Measurements from ENCODE around the gene ATAD3C.
"Not testable (repeated sequence)": the region's sequence is repeated elsewhere in the genome, so short reads cannot be mapped to it uniquely, and the experiment has no call there.

Gene ATAD3C

GRCh38 chr1:1508775-1509464 lies 59.4 kb downstream of the ATAD3C start:
- DNase-seq: not testable (repeated sequence)

GRCh38 chr1:1509465-1509850 lies 60.0 kb downstream of the ATAD3C start:
- DNase-seq: not testable (repeated sequence)

- DNase-seq: peak; percentile 11 to 48 (median 18)
Observed at GRCh38 chr1:1510912-1511532, 61.5 kb downstream of the ATAD3C start.

DNA sequence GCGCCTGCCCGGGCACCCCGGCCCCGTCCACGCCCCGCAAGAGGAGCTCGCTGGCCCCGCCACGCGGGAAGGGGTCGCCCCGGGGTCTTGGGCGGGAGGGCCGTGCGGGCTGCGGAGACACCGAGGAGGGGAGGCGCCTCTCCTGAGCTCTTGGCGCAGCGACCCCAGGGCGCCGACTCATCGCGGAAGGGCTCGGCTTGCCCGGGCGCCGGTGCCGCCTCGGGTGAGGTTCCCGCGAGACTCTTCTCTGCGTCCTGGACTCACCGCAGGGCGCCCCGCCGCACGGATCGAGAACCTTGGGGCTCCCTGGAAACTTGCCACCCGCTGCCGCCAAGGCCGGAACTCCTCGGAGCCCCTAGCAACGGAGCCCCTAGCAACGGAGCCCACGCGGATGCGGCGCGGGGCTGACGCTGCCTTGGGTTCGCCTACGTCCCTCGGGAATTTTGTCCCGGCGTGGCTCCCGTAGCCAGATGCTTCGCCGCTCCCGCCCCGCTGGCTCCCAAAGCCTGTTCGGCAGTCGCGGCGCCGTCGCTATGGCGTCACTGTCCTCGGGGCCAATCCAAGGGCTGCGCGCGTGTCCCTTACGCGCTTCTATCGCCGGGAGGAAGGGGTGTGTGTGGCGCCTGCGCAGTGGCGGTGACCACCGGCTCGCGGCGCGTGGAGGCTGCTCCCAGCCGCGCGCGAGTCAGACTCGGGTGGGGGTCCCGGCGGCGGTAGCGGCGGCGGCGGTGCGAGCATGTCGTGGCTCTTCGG lies 62.2 kb downstream of the ATAD3C start, which contains the start of gene ATAD3A:
Gene ATAD3A, plus strand, starts transcription at position 630 of the 753 bp plus-strand sequence. Its CDS starts 107 bp downstream, at position 737.
- peak; percentile 99 to 100 (median 99) for DNase-seq

DNA sequence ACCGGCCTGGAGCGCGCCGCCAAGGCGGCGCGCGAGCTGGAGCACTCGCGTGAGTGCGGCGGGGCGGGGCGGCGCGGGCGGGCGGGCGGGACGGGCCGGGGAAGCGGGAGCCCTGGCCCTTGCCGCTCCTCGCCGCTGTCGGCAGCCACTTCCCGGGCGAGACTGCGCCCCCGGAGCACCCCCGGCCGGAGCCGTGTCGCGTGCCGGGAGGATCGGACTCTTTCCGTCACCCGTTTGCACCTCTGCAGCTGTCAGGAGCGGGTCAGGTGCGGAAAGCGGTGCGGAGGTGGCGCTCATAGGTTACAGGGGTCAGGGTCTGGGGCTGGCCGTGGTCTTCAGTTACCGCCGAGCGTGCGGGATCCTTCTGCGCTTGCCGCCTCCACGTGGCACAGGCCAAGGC lies 62.9 kb downstream of the ATAD3C start:
- DNase-seq: peak; percentile 5 to 39 (median 22)

- DNase-seq: not testable (repeated sequence)
Observed at GRCh38 chr1:1513675-1514074, 64.2 kb downstream of the ATAD3C start.

DNA sequence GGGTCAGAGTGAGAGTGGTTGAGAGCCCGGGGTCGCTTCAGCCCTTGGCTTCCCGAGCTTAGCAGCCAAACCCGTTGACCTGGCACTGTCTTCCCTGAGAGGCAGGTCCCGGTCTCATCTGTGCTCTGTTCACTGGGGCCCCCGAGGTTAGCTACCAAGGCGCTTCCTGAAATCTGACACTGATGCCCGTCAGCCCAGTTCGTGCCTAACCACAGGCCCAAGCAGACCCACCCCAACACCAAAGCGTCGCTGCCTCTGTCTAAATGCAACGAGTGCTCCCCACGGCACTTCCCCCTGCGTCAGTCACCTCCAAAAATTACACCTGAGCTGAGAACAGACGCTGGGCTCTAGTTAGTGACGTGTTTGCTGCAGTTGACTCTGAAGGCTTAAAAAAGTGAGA lies 64.9 kb downstream of the ATAD3C start:
- DNase-seq: not testable (repeated sequence)

GRCh38 chr1:1516923-1517322 lies 67.4 kb downstream of the ATAD3C start:
- not testable (repeated sequence) for DNase-seq

DNA sequence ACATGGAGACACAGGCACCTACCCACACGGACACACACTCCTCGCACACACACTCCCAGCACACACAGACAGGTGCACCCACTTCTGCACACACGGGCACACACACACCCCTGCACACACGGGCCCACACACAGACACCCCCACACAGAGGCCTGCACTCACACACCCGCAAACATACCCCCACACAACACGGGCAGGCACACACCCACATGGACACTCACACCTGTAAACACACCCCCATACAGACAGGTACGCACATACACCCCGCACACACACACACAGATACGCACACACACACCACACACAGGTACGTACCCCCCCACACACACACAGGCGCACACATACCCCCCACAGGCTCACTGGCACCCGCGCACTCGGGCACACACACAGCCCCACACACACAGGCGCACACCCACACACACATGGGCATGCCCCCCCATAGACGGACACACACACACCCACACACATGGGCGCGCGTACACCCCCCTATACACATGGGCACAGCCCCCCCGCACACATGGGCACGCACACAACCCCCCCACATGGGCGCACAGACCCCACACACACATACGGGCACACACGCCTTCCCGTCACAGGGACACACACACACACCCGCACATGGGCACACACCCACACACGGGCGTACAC lies 68.6 kb downstream of the ATAD3C start:
- DNase-seq: no peak

- not testable (repeated sequence) for DNase-seq
Observed at GRCh38 chr1:1518621-1519007, 69.1 kb downstream of the ATAD3C start.
